ENCODE measurements around the gene YBEY.

The YBEY gene

GRCh38 chr21:46346296-46347202 is 60.4 kb downstream of the YBEY start:
- DNase-seq = no peak
- Histone ChIP-seq H3K4me3 (ENCODE audit: low read depth in 1 of 2, low read length in 2 of 2) (no peak overlapping the region), H3K36me3 (ENCODE audit: insufficient read depth, low read length) (peaks cover 82% of the 10 kb centered on the region), H2AFZ (ENCODE audit: low read depth, low read length) (no peak overlapping the region), H3K4me1 (ENCODE audit: insufficient read depth, low read length) (no peaks in the 10 kb centered on the region), H3K27ac (ENCODE audit: low read length) (no peak overlapping the region), H3K27me3 (ENCODE audit: insufficient read depth, low read length, poor library complexity) (no peaks in the 10 kb centered on the region), H4K20me1 (ENCODE audit: insufficient read depth, low read length) (peaks cover 50% of the 10 kb centered on the region), H3K9ac (ENCODE audit: low read depth, low read length) (no peak overlapping the region), H3K79me2 (ENCODE audit: insufficient read depth, low read length) (peaks cover 53% of the 10 kb centered on the region), H3K4me2 (ENCODE audit: insufficient read depth, low read length) (no peak overlapping the region), H3K9me3 (ENCODE audit: insufficient read depth, low read length, severe bottlenecking) (no peaks in the 10 kb centered on the region)
- no peak for ATAC-seq (ENCODE audit: insufficient read depth, low read depth)
- TF ChIP-seq EZH2 (IDR thresholded peaks at IDR 0.05; ENCODE audit: borderline replicate concordance, low read depth, low read length, severe bottlenecking) (no peak), CTCF (IDR thresholded peaks at IDR 0.05; ENCODE audit: borderline replicate concordance, extremely low read depth, low read length, poor library complexity, severe bottlenecking) (no peak)

DNA sequence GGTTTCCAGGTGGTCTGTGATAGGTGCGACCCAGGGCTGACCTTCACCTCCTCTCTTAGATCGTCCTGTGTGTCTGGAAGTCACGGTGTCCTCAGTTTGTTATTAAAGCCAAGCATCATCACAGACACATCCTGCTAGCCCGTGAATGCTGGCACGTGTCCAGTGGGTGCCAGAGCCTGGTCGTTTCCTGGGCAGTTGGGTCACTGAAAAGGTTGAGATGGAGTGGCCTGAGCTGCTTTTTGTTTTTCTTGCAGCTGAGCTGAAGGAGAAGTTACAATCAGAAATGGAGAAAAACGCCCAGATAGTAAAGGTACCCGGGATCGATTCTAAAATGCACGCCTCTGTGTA is 61.0 kb downstream of the YBEY start:
- H3K36me3 ChIP-seq (ENCODE audit: insufficient read depth, low read length) = peaks cover 85% of the 10 kb centered on the region
- DNase-seq (no peak), ATAC-seq (ENCODE audit: insufficient read depth, low read depth) (no peak)
- no peak overlapping the region for H3K27ac ChIP-seq (ENCODE audit: low read length)
- peaks cover 47% of the 10 kb centered on the region for H3K79me2 ChIP-seq (ENCODE audit: insufficient read depth, low read length)
- no peak overlapping the region for H3K9ac ChIP-seq (ENCODE audit: low read depth, low read length)
- TF ChIP-seq CTCF (IDR thresholded peaks at IDR 0.05; ENCODE audit: borderline replicate concordance, extremely low read depth, low read length, poor library complexity, severe bottlenecking) (no peak), EZH2 (IDR thresholded peaks at IDR 0.05; ENCODE audit: borderline replicate concordance, low read depth, low read length, severe bottlenecking) (no peak)
- H3K4me1 ChIP-seq (ENCODE audit: insufficient read depth, low read length) = no peaks in the 10 kb centered on the region
- H2AFZ ChIP-seq (ENCODE audit: low read depth, low read length) = no peak overlapping the region
- H3K9me3 ChIP-seq (ENCODE audit: insufficient read depth, low read length, severe bottlenecking) = no peaks in the 10 kb centered on the region
- no peak overlapping the region for H3K4me2 ChIP-seq (ENCODE audit: insufficient read depth, low read length)
- no peak overlapping the region for H3K4me3 ChIP-seq (ENCODE audit: low read depth in 1 of 2, low read length in 2 of 2)
- no peaks in the 10 kb centered on the region for H3K27me3 ChIP-seq (ENCODE audit: insufficient read depth, low read length, poor library complexity)
- peaks cover 54% of the 10 kb centered on the region for H4K20me1 ChIP-seq (ENCODE audit: insufficient read depth, low read length)
